NCI-H146 treated with DMSO at 0.1 percent for 48 hours (cell line): ENCODE data around the gene FRA10AC1.
"Not testable (repeated sequence)": the region's sequence is repeated elsewhere in the genome, so short reads cannot be mapped to it uniquely, and the experiment has no call there.

Experiments used
- DNase-seq: peaks from one replicate; lab custom pipeline; 2025; ENCODE audit not compliant: unreplicated experiment; lab: John Stamatoyannopoulos, UW

The FRA10AC1 gene

DNA sequence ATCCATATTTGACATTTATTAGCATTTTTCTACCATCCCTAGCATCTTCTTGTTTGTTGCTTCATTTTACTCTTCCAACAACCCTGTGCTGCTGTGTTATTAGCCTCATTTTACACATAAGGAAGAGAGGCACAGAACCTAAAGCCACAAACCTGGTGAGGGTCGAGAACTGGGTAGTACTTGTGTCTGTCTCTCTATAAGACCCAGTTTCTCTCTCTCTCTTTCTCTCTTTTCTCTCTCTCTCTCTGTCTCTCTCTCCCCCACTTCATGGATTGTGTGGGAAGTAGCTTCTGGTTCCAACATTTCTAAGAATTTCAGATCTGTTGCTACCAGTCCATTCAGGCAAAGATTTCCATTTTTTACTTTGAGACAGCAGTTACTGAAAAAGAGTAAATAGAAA, 1.4 kb upstream of the FRA10AC1 start:
- no peak for DNase-seq

DNA sequence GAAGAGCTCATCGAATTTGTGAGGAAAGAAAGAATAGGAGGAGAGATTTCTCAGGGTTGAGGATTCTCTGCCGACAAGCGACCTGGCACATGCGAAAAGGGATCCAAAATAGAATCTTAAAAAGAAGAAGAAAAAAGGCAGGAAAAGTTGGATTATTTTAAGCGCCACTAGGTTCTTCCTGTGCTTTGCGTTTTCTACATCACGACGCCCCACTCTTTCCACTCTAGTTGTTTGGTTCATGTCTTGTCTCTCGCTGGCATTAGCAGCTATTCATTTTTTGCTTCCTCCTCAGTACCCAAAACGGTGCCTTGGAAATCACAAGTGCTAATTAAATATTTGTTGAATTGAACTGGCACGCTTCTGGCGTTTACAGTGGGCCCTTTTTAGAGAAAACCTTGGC, 674 bp upstream of the FRA10AC1 start:
- peak; percentile 62 for DNase-seq

DNA sequence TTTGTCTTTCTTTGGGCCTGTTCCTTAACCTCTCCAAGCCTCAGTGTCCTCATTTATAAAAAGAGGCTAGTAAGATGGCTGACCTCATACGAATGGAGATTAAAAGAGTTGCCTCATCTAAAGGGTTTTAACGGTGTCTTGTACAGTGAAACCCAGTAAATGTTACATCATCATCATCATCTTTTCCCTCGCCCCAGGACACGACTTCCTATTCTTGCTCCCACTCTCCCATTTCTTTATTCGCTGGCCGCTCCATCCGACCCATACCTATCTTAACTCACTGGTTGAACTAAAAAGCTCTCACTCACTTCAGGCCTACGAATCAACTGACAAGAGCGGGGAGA, 554 bp downstream of the FRA10AC1 start:
- DNase-seq, result peak; percentile 60

DNA sequence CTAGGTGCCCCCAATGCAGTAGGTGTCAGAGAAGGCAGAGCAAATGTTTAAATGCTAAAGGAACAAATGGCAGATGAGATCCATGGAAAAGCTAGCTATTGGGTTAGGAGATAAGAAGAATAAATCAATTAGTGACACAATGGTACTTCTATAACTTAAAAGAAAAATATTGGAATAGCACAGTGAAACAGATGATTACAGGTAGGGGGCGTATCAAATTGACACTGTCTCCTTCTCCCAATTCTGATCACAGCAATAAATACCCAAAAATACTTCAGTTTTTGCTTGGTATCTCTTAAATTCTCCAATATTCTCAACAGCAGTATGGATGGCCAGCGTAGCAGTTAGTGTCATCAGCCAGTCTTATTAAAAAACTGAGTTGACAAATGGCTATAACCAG, 5.2 kb downstream of the FRA10AC1 start:
- no peak for DNase-seq

DNA sequence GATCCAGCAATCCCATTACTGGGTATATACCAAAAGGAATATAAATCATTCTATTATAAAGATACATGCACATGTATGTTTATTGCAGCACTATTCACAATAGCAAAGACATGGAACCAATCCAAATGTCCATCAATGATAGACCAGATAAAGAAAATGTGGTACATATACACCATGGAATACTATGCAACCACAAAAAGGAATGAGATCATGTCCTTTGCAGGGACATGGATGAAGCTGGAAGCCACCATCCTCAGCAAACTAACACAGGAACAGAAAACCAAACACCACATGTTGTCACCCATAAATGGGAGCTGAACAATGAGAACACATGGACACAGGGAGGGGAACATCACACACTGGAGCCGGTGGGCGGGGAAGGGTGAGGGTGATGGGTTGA, 5.8 kb downstream of the FRA10AC1 start:
- not testable (repeated sequence) for DNase-seq

DNA sequence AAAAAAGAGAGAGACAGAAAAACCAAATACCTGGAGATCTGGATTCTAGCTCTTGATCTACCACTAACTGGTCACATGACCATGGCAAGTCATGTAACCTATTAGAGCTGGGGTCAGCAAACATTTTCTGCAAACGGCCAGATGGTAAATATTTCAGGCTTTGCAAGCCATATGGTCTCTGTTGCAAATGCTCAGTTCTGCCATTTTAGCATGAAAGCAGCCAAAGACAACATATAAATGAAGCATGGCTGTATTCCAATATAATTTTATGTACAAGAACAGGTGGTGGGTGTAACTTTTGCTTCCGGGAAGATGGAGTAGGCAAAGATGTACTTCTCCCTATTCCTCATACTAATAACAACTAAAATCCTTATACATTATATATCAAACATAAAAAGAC, 6.7 kb downstream of the FRA10AC1 start:
- DNase-seq, result no peak

DNA sequence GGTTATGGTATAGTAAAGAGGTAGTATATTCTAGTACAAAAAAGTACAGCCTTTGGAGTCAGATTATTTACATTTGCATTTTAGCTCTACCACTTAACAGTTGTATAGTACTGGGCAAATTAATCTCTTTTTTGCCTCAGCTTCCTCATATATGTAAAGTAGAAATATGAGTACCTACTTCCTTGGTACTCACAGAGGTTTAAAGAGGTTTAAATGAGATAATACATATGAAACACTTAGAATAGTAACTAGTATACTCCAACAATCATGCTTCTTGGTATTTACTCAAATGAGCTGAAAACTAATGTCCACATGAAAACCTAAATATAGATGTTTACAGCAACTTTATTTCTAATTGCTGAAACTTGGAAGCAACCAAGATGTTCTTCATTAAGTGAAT, 14.7 kb downstream of the FRA10AC1 start:
- no peak for DNase-seq

DNA sequence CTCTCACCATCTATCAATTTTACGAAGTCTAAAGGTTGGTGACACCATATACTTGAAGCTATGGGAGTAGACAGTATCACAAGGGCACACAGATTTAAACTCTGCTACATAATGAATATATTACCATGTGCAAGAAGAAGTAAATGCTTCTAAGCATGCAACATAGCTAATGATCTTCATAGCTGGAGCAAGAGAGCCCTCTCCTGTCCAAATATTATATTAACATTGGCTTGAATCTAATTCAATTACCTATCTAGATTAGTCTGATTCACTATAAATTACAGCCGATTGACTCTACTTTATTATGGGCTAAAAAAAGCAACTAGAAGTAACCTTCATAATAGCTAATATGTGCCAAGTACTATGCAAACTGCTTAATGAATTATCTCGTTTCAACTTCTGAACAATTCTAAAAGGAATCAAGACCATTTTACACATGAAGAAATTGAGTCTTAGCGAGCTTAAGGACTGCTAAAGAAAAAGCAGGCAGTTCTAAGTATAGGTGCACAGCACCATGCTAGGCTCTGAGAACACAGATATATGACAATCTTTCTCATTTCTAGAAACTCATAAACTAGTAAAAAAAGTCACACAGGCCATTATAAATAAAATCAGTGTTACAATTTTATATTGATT, 21.9 kb downstream of the FRA10AC1 start:
- peak; percentile 9 for DNase-seq

DNA sequence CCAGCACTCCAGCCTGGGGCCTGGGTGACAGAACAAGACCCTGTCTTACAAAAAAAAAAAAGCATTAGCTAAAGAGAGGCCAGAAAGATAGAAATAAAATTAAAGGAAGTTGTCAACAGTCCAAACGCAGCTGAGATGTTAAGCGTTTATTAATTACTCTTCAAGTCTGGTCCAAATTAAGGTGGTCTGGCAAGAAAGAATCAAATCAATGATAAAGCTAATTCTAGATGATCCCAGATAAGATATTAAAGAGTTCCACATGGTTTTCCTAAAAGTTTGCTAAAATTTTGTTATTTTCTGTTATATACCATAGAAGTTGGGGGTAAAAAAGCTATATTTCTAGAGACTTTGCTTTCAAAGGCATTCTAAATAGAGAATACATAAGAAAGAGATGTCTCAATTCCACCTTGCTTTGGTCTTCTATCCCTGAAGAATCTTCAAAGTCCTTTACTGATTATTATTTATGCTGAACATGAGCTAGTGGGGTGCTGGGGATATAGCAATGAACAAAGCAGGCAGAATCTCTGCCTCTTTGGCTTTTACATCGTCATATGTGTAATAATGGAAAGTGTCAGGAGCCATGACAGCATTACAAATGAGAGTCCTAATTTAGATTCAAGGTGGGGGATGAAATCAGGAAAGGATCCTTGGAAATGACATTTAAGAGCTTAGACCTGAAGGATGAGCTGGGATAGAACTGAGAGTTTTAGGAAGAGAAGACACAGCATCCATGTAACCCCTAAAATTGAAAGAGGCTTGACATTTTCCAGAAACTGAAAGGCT, 23.4 kb downstream of the FRA10AC1 start:
- no peak for DNase-seq

DNA sequence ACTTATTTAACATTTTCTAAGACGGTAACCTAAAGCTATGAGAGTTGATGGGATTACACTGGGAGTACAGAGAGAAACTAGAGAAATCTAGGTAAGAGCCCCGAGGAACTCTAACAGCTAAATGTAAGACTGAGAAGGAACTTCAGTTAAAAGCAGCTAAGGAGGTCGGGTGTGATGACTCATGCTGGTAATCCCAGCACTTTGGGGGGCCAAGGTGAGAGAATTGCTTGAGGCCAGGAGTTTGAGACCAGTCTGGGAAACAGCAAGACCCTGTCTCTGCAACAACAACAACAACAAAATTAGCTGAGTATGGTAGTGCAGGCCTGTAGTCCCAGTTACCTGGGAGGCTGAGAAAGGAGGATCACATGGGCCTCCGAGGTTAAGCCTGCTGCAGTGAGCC, 24.0 kb downstream of the FRA10AC1 start:
- DNase-seq, result no peak

DNA sequence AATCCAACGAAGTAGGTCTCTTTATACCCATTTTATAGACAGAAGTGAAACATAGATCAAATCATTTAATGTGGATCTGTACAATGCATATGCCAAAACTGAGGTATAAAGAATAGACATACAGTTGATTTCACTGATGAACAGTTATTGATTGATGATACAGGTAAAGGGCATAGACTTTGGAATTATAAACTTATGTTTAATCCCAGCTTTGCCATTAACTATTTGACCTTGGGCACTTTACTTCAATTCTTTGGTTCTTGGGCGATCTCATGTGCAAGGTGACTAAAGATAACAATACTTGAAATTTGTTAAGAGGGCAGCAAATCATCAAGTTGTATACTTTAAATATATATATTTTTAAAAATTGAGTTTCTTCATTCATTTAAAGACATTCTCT, 28.6 kb downstream of the FRA10AC1 start:
- DNase-seq, result no peak

DNA sequence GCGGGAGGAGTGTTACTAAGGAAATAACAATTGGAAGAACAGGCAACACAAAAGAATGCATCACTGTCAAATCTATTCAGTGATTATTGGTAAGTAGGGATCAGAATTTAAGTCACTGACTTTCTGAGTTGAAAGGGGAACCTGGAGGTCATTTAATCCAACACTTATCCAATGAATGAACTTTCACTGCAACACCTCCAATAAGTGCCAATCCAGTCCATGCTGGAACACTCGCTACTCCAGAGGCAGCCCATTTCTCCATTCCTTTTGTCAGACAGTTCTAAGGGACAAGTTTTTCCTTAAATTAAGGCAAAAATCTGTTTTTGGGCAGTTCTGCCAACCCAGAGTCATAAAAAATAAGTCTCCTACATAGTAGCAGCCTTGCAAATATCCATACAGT, 29.5 kb downstream of the FRA10AC1 start:
- DNase-seq, result no peak

DNA sequence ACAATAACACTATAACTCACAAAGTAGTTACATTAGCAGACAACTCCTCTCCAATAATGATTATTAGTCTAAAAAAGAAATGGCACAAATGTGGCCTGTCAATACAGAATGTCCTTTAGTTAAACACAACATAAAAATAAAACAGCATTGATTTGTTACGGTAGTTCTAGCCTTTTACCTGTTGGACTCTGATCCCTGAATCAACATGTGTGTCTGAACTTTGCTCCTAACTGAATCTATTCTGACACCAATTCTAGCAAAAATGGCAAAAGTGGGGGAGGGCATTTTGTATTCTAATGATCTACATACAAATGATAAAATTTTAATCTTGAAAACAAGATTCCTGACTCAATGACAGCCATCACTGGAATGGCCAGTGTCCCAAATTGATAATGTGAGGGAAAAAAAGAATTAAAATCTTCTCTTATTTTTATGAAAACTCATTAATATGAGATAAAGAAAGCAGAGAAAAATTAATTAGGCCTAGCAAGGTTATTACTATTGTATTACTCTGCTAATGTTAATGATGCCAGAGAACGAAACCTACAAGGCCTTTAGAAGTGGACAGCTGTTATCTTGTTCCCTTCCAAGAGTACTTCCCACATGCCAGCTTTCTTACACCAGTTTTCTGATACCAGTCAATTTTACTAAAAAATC, 30.2 kb downstream of the FRA10AC1 start:
- DNase-seq, result no peak

DNA sequence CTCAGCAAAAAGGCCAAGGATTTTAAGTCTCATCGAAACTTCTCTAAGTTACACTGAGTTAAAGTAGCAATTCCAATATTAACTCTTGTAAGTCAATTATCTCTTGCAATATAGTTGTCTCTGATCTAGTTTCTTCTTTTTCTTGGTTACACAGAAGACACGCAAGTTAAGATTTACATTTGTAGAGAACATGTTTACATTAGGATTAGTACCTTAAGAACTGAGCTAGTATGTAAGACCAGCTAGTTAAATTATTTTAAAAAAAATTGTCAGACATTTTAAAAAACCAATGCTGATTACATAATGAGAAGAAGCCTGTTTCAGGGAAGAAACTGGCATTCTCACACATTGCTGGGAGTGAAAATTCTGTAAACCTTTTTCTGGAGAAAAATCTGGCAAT, 31.4 kb downstream of the FRA10AC1 start:
- DNase-seq, result no peak

DNA sequence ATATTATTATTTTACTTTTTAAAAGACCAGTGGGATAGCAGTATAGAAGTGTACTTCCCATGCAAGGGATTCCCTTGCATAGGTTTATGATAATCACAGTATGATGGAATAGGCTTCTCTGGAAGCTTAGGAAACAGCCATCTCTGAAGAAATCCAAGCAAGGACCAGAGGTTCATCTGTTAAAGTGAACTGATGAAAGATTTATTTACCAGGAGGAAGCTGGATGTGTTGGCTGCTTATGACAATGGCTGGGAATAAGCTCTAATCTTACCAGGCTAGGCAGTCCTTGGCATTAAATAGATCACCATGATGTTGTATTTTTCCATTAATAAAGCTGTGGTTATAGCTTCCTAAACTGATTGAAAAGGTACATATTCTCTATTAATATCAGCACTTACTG, 32.0 kb downstream of the FRA10AC1 start:
- no peak for DNase-seq

DNA sequence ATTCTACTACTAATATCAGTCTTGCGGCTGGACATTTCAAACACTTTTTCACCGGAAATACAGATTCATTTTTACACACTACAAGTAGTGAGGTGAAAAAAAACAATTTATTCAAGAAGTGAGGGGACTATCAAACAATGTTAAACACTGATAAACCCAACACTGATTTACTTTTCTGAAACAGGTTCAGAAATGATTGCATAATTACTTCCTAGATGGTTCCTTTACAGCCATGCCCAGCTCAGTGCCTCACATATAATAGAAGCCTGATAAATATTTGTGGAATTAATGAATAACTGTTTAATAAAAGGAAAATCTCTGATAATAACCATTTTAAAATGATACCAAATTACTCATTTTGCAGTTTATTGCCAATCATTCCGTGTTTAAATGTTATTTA, 34.6 kb downstream of the FRA10AC1 start:
- DNase-seq, result no peak

DNA sequence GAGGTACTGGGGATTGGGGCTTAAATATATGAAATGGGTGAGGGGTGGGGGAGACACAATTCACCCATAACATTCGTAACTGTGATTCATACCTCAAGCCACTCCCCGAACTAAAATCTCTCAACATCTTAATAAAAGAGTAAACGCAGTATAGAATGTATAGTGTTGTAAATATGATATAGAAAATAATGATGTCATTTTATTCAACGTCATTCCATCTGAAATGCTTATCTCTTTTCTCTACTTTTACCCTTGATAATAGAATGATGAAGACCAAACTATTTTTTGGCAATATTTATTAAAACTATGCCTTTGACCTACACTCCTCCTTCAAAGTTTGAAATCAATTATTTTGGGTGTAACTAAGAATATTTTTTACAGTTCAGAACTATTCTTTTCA, 36.4 kb downstream of the FRA10AC1 start:
- DNase-seq, result no peak

DNA sequence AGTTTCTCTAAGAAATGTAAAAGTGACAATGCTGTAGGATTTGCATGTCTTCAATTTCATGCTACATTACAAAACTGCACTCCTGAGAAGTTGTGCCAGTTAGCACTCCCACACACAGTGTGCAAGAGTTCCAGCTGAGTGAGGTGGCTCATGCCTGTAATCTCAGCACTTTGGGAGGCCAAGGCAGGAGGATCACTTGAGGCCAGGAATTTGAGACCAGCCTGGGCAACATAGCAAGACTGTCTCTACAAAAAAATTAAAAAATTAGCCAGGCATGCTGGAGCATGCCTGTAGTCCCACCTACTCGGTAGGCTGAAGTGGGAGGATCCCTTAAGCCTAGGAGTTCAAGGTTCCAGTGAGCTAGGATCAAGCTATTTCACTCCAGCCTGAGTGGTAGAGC, 44.6 kb downstream of the FRA10AC1 start:
- DNase-seq, result no peak

DNA sequence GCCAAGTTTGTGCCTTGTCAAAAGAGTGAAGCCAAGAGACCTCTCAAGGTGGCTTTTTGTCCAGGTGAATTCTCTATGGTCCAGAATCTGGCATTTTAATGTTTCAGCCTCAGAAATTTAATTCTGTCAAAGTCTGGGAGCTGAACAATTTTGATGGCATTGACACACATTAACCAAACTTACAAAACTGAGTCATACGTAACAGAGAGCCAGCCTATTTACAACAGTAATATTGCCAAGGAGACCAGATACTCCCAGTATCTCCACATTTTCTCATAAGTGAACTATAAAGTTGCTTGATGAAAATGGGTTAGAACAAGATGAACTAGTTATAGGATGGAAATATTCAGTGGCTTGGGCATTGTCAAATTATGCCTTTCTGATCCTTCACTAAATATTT, 46.2 kb downstream of the FRA10AC1 start:
- DNase-seq, result no peak

DNA sequence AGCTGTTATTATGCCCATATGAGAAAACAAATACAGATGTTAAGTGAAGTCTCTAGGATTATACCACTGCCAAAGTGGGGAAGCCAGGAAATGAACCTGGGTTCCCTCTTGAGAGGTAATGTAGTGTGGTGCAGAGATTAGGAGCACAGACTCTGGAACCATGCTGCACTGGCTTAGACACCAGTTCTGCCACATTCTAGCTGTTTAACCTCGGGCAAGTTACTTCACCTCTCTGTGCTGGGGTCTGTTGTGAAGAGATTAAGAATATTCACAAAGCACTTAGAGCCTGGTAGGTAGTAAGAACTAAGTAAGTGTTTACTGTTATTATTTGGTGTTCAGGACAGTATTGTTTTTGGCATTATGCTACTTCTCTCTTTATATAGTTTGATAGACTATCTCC, 48.2 kb downstream of the FRA10AC1 start:
- DNase-seq, result no peak

DNA sequence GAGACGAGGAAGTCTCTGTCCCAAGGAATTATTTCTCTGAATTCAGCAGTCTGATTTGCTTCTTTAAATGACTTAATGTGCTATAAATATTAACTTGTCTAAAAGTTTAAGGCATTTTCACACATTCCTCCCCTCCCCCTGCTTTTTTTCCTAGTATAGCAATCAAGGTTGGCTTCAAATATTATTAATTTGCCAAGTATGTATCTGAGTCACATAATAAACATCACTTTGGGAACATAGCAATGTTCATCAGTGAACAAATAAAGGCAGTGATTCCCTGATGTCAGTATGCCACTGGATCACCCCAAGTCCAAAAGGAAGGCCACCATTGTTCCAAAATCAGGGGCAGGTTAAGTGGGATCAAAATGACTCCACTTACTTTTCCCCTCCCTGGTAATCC, 49.5 kb downstream of the FRA10AC1 start:
- DNase-seq, result no peak

DNA sequence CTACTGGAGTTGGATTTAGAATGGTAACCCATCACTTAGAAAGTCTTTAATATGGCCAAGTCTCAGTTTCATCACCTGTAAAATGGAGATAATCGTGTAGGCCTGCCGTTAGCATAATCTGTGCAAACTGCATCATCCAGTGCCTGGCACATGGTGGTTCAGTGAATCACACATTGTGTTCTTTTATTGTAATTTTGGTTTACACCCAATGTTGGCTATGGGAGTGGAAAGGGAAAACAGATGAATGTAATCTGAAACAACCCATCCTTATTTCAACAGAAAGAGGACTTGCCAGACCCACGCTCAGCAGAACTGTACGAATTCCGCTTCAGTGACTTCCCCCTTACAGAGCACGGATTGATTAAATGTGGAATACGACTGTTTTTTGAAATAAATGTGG, 62.6 kb downstream of the FRA10AC1 start:
- DNase-seq, result no peak
